ENCODE data around the gene ADAMTS6. TPM values are rescaled to one million over a fixed set of nuclear protein-coding genes. Genes with fewer than 3 reads are reported as not detected.

The ADAMTS6 gene
- total RNA-seq, 2 experiments from 2014 or later = 2.0 to 2.6 TPM

DNA sequence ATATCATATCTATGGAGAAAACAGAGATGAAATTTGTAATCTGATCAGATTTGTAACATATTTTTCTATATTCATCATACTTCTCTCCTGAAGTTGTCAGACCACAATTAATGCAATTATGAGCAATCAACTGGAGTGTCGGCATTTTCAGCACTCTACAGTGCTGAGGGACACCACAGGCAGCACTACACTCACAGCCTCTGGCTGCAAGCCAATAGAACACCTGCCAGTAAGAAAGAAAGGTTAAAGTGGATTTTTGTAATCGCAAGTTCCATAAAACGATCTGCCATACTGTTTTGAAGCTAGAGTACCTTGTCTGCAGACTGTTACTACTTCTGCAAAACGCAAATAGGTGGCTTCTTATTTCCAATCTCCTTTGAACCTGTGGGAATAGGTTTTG is 147.6 kb downstream of the ADAMTS6 start:
- Histone ChIP-seq H3K4me3 (ENCODE audit: low read length) (no peak overlapping the region), H3K36me3 (ENCODE audit: insufficient read depth, low read length) (no peaks in the 10 kb centered on the region), H3K4me1 (ENCODE audit: insufficient read depth, low read length) (no peaks in the 10 kb centered on the region), H3K27me3 (ENCODE audit: control insufficient read depth in 1 of 2, insufficient read depth in 2 of 2, low read length in 2 of 2) (no peaks in the 10 kb centered on the region), H3K27ac (ENCODE audit: low read depth in 1 of 2, low read length in 2 of 2) (no peak overlapping the region), H3K9me3 (ENCODE audit: control insufficient read depth in 1 of 2, insufficient read depth in 1 of 2, low read length in 2 of 2) (peaks cover 0 to 8% of the 10 kb centered on the region in 2 experiments)
- CTCF ChIA-PET = no interaction called here
- intact Hi-C loops (cut with DNase I, micrococcal nuclease) = no loop called here
- ATAC-seq (ENCODE audit: poor library complexity) (no peak), DNase-seq (no peak)
- H3K27me3 Mint-ChIP-seq = no peaks in the 10 kb centered on the region
- POLR2A ChIA-PET = no interaction called here
- TF ChIP-seq, protein P1, sequence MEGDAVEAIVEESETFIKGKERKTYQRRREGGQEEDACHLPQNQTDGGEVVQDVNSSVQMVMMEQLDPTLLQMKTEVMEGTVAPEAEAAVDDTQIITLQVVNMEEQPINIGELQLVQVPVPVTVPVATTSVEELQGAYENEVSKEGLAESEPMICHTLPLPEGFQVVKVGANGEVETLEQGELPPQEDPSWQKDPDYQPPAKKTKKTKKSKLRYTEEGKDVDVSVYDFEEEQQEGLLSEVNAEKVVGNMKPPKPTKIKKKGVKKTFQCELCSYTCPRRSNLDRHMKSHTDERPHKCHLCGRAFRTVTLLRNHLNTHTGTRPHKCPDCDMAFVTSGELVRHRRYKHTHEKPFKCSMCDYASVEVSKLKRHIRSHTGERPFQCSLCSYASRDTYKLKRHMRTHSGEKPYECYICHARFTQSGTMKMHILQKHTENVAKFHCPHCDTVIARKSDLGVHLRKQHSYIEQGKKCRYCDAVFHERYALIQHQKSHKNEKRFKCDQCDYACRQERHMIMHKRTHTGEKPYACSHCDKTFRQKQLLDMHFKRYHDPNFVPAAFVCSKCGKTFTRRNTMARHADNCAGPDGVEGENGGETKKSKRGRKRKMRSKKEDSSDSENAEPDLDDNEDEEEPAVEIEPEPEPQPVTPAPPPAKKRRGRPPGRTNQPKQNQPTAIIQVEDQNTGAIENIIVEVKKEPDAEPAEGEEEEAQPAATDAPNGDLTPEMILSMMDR (IDR thresholded peaks at IDR 0.05) = no peak
- H3K27ac Mint-ChIP-seq = no peak overlapping the region
- H3K4me3 Mint-ChIP-seq = no peak overlapping the region
- H3K36me3 Mint-ChIP-seq (ENCODE audit: low read depth) = no peaks in the 10 kb centered on the region
- H3K9me3 Mint-ChIP-seq = no peaks in the 10 kb centered on the region
- H3K4me1 Mint-ChIP-seq (ENCODE audit: low read depth) = no peaks in the 10 kb centered on the region

DNA sequence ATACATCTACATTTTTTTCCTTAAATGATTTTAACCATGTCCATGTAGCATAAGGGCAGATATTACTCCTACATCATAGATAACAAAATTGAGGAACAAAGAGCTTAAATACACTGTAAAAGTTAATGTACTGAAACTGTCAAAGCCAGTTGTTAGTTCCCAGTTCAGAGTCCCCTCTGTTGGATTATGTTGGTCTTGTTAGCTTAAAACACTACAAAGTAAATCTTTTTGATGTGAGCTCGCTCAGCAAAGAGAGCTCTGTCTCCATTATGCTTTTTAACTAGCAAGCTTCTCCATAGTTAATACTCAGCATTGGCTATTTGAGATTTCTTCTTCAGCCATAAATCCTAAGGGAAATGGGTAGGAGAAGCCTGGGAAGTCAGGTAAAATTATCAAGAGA is 149.1 kb downstream of the ADAMTS6 start:
- Histone ChIP-seq H3K9me3 (ENCODE audit: control insufficient read depth in 1 of 2, insufficient read depth in 1 of 2, low read length in 2 of 2) (no peaks in the 10 kb centered on the region), H3K4me3 (ENCODE audit: low read length) (no peak overlapping the region), H3K27me3 (ENCODE audit: control insufficient read depth in 1 of 2, insufficient read depth in 2 of 2, low read length in 2 of 2) (no peaks in the 10 kb centered on the region), H3K36me3 (ENCODE audit: insufficient read depth, low read length) (no peaks in the 10 kb centered on the region), H3K4me1 (ENCODE audit: insufficient read depth, low read length) (no peaks in the 10 kb centered on the region), H3K27ac (ENCODE audit: low read depth in 1 of 2, low read length in 2 of 2) (no peak overlapping the region)
- Mint-ChIP-seq H3K4me3 (no peak overlapping the region), H3K9me3 (no peaks in the 10 kb centered on the region), H3K4me1 (ENCODE audit: low read depth) (no peaks in the 10 kb centered on the region), H3K36me3 (ENCODE audit: low read depth) (no peaks in the 10 kb centered on the region), H3K27me3 (no peaks in the 10 kb centered on the region), H3K27ac (no peak overlapping the region)
- TF ChIP-seq, protein P1 (IDR thresholded peaks at IDR 0.05) = no peak
- ChIA-PET CTCF (no interaction called here), POLR2A (no interaction called here)
- no peak for ATAC-seq (ENCODE audit: poor library complexity)
- no peak for DNase-seq
- intact Hi-C loops (cut with DNase I, micrococcal nuclease) = no loop called here

DNA sequence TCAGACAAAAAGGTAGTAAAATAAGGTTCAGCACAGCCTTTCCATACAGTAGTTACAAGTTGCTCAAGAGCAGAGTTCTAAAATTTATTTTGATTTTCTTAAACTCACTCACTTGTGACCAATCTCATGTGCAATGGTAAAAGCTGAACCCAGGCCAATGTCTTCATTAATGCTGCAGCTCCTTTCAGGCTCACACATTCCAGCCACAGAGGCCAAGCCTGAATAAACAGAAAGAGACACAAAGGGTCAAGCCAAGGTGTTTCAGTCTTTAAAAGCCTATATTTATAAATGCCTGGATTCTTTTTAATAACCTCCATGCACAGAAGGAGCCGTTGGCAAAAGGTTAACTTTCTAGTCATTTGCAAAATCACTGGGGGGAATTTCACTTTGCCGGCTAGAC is 152.5 kb downstream of the ADAMTS6 start:
- H3K4me1 Mint-ChIP-seq (ENCODE audit: low read depth) = no peaks in the 10 kb centered on the region
- no peaks in the 10 kb centered on the region for H3K27me3 Mint-ChIP-seq
- H3K27ac Mint-ChIP-seq = no peak overlapping the region
- no peak for DNase-seq
- no peaks in the 10 kb centered on the region for H3K9me3 Mint-ChIP-seq
- no peaks in the 10 kb centered on the region for H3K9me3 ChIP-seq (ENCODE audit: control insufficient read depth in 1 of 2, insufficient read depth in 1 of 2, low read length in 2 of 2)
- TF ChIP-seq, protein P1 (IDR thresholded peaks at IDR 0.05) = no peak
- no peak overlapping the region for H3K27ac ChIP-seq (ENCODE audit: low read depth in 1 of 2, low read length in 2 of 2)
- H3K36me3 Mint-ChIP-seq (ENCODE audit: low read depth) = no peaks in the 10 kb centered on the region
- no peaks in the 10 kb centered on the region for H3K36me3 ChIP-seq (ENCODE audit: insufficient read depth, low read length)
- H3K4me3 Mint-ChIP-seq = no peak overlapping the region
- no peak overlapping the region for H3K4me3 ChIP-seq (ENCODE audit: low read length)
- H3K27me3 ChIP-seq (ENCODE audit: control insufficient read depth in 1 of 2, insufficient read depth in 2 of 2, low read length in 2 of 2) = no peaks in the 10 kb centered on the region
- ATAC-seq (ENCODE audit: poor library complexity) = no peak
- CTCF ChIA-PET = no interaction called here
- H3K4me1 ChIP-seq (ENCODE audit: insufficient read depth, low read length) = no peaks in the 10 kb centered on the region
- intact Hi-C loops (cut with DNase I, micrococcal nuclease) = no loop called here
- POLR2A ChIA-PET = no interaction called here

Measured in CD4-positive, alpha-beta T cell (primary cell).